C4-2B (cell line): ENCODE measurements around the gene ZNF423.
"Not testable (repeated sequence)": the region's sequence is repeated elsewhere in the genome, so short reads cannot be mapped to it uniquely, and the experiment has no call there.

Experiments used
- CTCF ChIP-seq: fragments of 450-650 bp; conservative IDR thresholded peaks from 2 replicates; pipeline ENCODE4 v1.5.1; 2017; ENCODE audit warnings: mild to moderate bottlenecking
- ZFX ChIP-seq: fragments of 450-650 bp; IDR thresholded peaks from 2 replicates; pipeline ENCODE4 v1.6.1; 2017

GRCh38 chr16:49562894-49563293 lies 293.0 kb downstream of the ZNF423 start:
- not testable (repeated sequence) for TF ChIP-seq CTCF, ZFX
